H9 (cell line): ENCODE measurements around the gene LEPR. TPM values are rescaled to one million over a fixed set of nuclear protein-coding genes. Genes with fewer than 3 reads are reported as not detected.
A peak's percentile ranks its signal among the peaks of the same experiment; 100 is the strongest.

Source experiments
- DNase-seq: peaks from one replicate; pipeline ENCODE4 v3.0.0-alpha.2; 2017
- H2AFZ ChIP-seq: one replicate; pipeline ENCODE4 v1.6.1; 2013; ENCODE audit warnings: mild to moderate bottlenecking, low read length, control low read depth, moderate library complexity
- H2AK5ac ChIP-seq: 2 replicates; pipeline ENCODE4 v1.6.1; 2013; ENCODE audit warnings: low read length, control low read depth, mixed read lengths; ENCODE audit not compliant: insufficient read length
- H2BK120ac ChIP-seq: one replicate; pipeline ENCODE4 v1.6.1; 2013; ENCODE audit warnings: low read depth, mild to moderate bottlenecking, low read length, control low read depth, inconsistent platforms; ENCODE audit not compliant: poor library complexity, severe bottlenecking
- H2BK12ac ChIP-seq: 2 replicates; pipeline ENCODE4 v1.6.1; 2013; ENCODE audit warnings: low read length, control low read depth, mixed read lengths, low read depth; ENCODE audit not compliant: insufficient read length
- H2BK15ac ChIP-seq: 2 replicates; pipeline ENCODE4 v1.6.1; 2013; ENCODE audit warnings: low read depth, low read length, control low read depth
- H2BK20ac ChIP-seq: one replicate; pipeline ENCODE4 v1.6.1; 2013; ENCODE audit warnings: low read depth, mild to moderate bottlenecking, low read length, control low read depth, inconsistent platforms; ENCODE audit not compliant: poor library complexity, severe bottlenecking
- H2BK5ac ChIP-seq: 2 replicates; pipeline ENCODE4 v1.6.1; 2013; ENCODE audit warnings: low read length, control low read depth, mixed read lengths; ENCODE audit not compliant: insufficient read length
- H3K14ac ChIP-seq: 2 replicates; pipeline ENCODE4 v1.6.1; 2013; ENCODE audit warnings: low read length, control low read depth; ENCODE audit not compliant: insufficient read depth
- H3K18ac ChIP-seq: 2 replicates; pipeline ENCODE4 v1.6.1; 2013; ENCODE audit warnings: low read depth, mild to moderate bottlenecking, mixed read lengths, low read length, control low read depth; ENCODE audit not compliant: insufficient read length
- H3K23ac ChIP-seq: 2 replicates; pipeline ENCODE4 v1.6.1; 2013; ENCODE audit warnings: low read length, control low read depth, mixed read lengths, low read depth; ENCODE audit not compliant: insufficient read length
- H3K23me2 ChIP-seq: 2 replicates; pipeline ENCODE4 v1.6.1; 2013; ENCODE audit warnings: low read depth, mild to moderate bottlenecking, mixed read lengths, low read length, control low read depth; ENCODE audit not compliant: insufficient read length, poor library complexity, severe bottlenecking
- H3K27ac ChIP-seq: 2 replicates; pipeline ENCODE4 v1.5.1; 2013; ENCODE audit warnings: low read length, control low read depth, mixed read lengths, low read depth; ENCODE audit not compliant: insufficient read length
- H3K27me3 ChIP-seq: 2 replicates; pipeline ENCODE4 v1.6.1; 2013; ENCODE audit warnings: low read length, control low read depth, inconsistent platforms; ENCODE audit not compliant: insufficient read depth
- H3K4ac ChIP-seq: 2 replicates; pipeline ENCODE4 v1.6.1; 2013; ENCODE audit warnings: low read depth, mild to moderate bottlenecking, control low read depth, inconsistent platforms, low read length, moderate library complexity
- H3K4me1 ChIP-seq: 2 replicates; pipeline ENCODE4 v1.6.1; 2013; ENCODE audit warnings: low read length, control low read depth, inconsistent platforms; ENCODE audit not compliant: insufficient read depth
- H3K4me2 ChIP-seq: 2 replicates; pipeline ENCODE4 v1.6.1; 2013; ENCODE audit warnings: low read length, control low read depth, mixed read lengths; ENCODE audit not compliant: insufficient read length, insufficient read depth
- H3K56ac ChIP-seq: 2 replicates; pipeline ENCODE4 v1.6.1; 2013; ENCODE audit warnings: low read depth, mild to moderate bottlenecking, mixed read lengths, low read length, control low read depth; ENCODE audit not compliant: insufficient read length
- H3K79me1 ChIP-seq: 2 replicates; pipeline ENCODE4 v1.6.1; 2013; ENCODE audit warnings: low read depth, mild to moderate bottlenecking, moderate library complexity, low read length, control low read depth, inconsistent platforms; ENCODE audit not compliant: insufficient read depth, poor library complexity, severe bottlenecking
- H3K79me2 ChIP-seq: 2 replicates; pipeline ENCODE4 v1.6.1; 2013; ENCODE audit warnings: low read length, control low read depth, inconsistent platforms; ENCODE audit not compliant: insufficient read depth
- H3K9ac ChIP-seq: 2 replicates; pipeline ENCODE4 v1.6.1; 2013; ENCODE audit warnings: low read length, control low read depth, mixed read lengths; ENCODE audit not compliant: insufficient read length; ENCODE audit errors: extremely low read depth
- H3K9me3 ChIP-seq: one replicate; pipeline ENCODE4 v1.6.1; 2013; ENCODE audit warnings: low read depth, low read length, inconsistent platforms; ENCODE audit not compliant: control insufficient read depth
- H3T11ph ChIP-seq: one replicate; pipeline ENCODE4 v1.6.1; 2013; ENCODE audit warnings: mild to moderate bottlenecking, low read length, control low read depth, inconsistent platforms
- H4K20me1 ChIP-seq: one replicate; pipeline ENCODE4 v1.6.1; 2013; ENCODE audit not compliant: control insufficient read depth, insufficient read length, insufficient read depth
- H4K5ac ChIP-seq: 2 replicates; pipeline ENCODE4 v1.6.1; 2013; ENCODE audit warnings: low read depth, mild to moderate bottlenecking, mixed read lengths, low read length, control low read depth; ENCODE audit not compliant: insufficient read length
- H4K8ac ChIP-seq: replicated peaks from 2 replicates; pipeline ENCODE4 v1.6.1; 2013; ENCODE audit warnings: low read length, control low read depth, mixed read lengths, low read depth; ENCODE audit not compliant: insufficient read length
- H4K91ac ChIP-seq: 2 replicates; pipeline ENCODE4 v1.6.1; 2013; ENCODE audit warnings: low read depth, mild to moderate bottlenecking, moderate library complexity, mixed read lengths, low read length, control low read depth; ENCODE audit not compliant: insufficient read length
- H3K27ac Mint-ChIP-seq, 3 experiments: 2 replicates in 2 of 3; 3 replicates in 1 of 3; pipeline ENCODE4 v1.8.0; 2020 to 2021; ENCODE audit warnings: mixed read lengths in 3 of 3, mild to moderate bottlenecking in 1 of 3, moderate library complexity in 1 of 3
- H3K27me3 Mint-ChIP-seq: 2 replicates; pipeline ENCODE4 v1.8.0; 2021; ENCODE audit warnings: low read depth, mild to moderate bottlenecking, moderate library complexity, mixed read lengths
- H3K36me3 Mint-ChIP-seq, 3 experiments: 2 replicates in 2 of 3; 3 replicates in 1 of 3; pipeline ENCODE4 v1.8.0; 2020 to 2021; ENCODE audit warnings: low read depth in 3 of 3, mixed read lengths in 3 of 3; ENCODE audit not compliant: insufficient read depth in 1 of 3
- H3K4me1 Mint-ChIP-seq, 2 experiments: 2 replicates each; pipeline ENCODE4 v1.8.0; 2020; ENCODE audit warnings: mixed read lengths in 2 of 2
- H3K4me3 Mint-ChIP-seq, 2 experiments: 2 replicates in 1 of 2; 3 replicates in 1 of 2; pipeline ENCODE4 v1.8.0; 2020 to 2021; ENCODE audit warnings: mild to moderate bottlenecking in 2 of 2, mixed read lengths in 2 of 2, moderate library complexity in 1 of 2
- H3K9me3 Mint-ChIP-seq, 2 experiments: 2 replicates in 1 of 2; 3 replicates in 1 of 2; pipeline ENCODE4 v1.8.0; 2020; ENCODE audit warnings: mild to moderate bottlenecking in 2 of 2, mixed read lengths in 2 of 2, moderate library complexity in 1 of 2
- WGBS: extraction: QIAGEN DNeasy Blood & Tissue Kit; methylation state at CpG from one replicate; pipeline ENCODE4 v1.1.7; 2013; ENCODE audit warnings: missing lambda C conversion rate, low lambda C conversion rate, mixed read lengths; ENCODE audit not compliant: insufficient read length; ENCODE audit errors: extremely low coverage; 5-methylcytosine and 5-hydroxymethylcytosine counted together
- total RNA-seq: library from RNA; stranded (reverse); gene quantifications from 2 replicates; pipeline ENCODE4 v1.2.1, GENCODE V29; 2021
- TF ChIP-seq, protein P1 (sequence below): fragments of 200-600 bp; sonication (generic); conservative IDR thresholded peaks from 3 replicates; pipeline ENCODE4 v1.8.0; 2021; ENCODE audit warnings: antibody characterized with exemption, mild to moderate bottlenecking

Gene LEPR
- total RNA-seq, 1 experiment from 2014 or later: 3.3 TPM

DNA sequence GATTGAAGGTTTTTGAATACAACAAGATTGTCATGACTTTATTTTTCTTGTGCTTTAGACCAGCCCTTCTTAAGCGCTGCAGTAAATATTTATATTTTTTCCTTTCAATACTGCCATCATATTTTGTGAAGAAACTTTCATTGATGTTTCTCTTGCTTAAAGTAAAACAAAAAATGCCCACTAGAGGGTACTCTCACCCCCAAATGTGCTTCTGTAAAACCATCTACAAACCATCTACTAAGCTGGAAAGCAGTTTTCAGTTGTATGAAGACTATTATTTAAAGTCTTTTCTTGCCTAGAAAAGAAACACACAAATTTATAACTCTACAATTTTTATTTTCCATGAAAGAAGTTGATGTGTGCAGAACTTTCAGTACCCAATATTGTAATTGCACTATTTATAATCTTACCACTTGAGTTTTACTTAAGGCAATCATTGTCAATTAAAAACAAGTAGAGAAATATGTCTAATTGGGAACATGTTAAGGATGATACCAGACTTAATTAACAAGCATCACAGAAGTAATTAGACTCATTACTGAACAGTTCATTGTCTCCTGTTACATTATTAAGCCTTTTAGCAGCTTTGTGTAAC lies 10.7 kb downstream of the LEPR start:
- no peaks in the 10 kb centered on the region for H4K20me1 ChIP-seq
- DNase-seq: no peak
- H4K5ac ChIP-seq: no peak overlapping the region
- no peak overlapping the region for H2BK20ac ChIP-seq
- no peak overlapping the region for H2BK120ac ChIP-seq
- no peak overlapping the region for H2BK12ac ChIP-seq
- H2AK5ac ChIP-seq: no peak overlapping the region
- peaks cover 3 to 38% (median 26%) of the 10 kb centered on the region in 3 experiments; a peak in 5 of 7 replicates for H3K36me3 Mint-ChIP-seq
- no peak overlapping the region for H4K91ac ChIP-seq
- H3K4me3 Mint-ChIP-seq: no peak overlapping the region
- H3K79me2 ChIP-seq: no peaks in the 10 kb centered on the region; the same call in 1 of the 2 replicates
- H3K27ac Mint-ChIP-seq: peak overlapping the region in 2 of 3 experiments; percentile 6 to 53; a peak in 2 of 7 replicates
- H3T11ph ChIP-seq: no peak overlapping the region
- no peak overlapping the region for H2AFZ ChIP-seq
- no CpG with 5 or more reads among the region's 1 CpG for WGBS
- H3K23ac ChIP-seq: no peak overlapping the region
- no peaks in the 10 kb centered on the region for H3K79me1 ChIP-seq
- TF ChIP-seq, protein P1, sequence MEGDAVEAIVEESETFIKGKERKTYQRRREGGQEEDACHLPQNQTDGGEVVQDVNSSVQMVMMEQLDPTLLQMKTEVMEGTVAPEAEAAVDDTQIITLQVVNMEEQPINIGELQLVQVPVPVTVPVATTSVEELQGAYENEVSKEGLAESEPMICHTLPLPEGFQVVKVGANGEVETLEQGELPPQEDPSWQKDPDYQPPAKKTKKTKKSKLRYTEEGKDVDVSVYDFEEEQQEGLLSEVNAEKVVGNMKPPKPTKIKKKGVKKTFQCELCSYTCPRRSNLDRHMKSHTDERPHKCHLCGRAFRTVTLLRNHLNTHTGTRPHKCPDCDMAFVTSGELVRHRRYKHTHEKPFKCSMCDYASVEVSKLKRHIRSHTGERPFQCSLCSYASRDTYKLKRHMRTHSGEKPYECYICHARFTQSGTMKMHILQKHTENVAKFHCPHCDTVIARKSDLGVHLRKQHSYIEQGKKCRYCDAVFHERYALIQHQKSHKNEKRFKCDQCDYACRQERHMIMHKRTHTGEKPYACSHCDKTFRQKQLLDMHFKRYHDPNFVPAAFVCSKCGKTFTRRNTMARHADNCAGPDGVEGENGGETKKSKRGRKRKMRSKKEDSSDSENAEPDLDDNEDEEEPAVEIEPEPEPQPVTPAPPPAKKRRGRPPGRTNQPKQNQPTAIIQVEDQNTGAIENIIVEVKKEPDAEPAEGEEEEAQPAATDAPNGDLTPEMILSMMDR: peak; percentile 79
- H3K9ac ChIP-seq: no peak overlapping the region
- H3K9me3 Mint-ChIP-seq: no peaks in the 10 kb centered on the region
- no peak overlapping the region for H3K4me2 ChIP-seq
- H3K27ac ChIP-seq: no peak overlapping the region
- no peak overlapping the region for H2BK5ac ChIP-seq
- H3K27me3 ChIP-seq: no peaks in the 10 kb centered on the region
- no peak overlapping the region for H4K8ac ChIP-seq
- H3K9me3 ChIP-seq: no peaks in the 10 kb centered on the region
- H3K4ac ChIP-seq: no peak overlapping the region
- H3K18ac ChIP-seq: no peak overlapping the region
- peaks cover 2% of the 10 kb centered on the region; the same call in 1 of the 2 replicates for H3K4me1 ChIP-seq
- H3K56ac ChIP-seq: no peak overlapping the region
- H3K4me1 Mint-ChIP-seq: peaks cover 45 to 49% of the 10 kb centered on the region in 2 experiments
- H2BK15ac ChIP-seq: no peak overlapping the region
- no peaks in the 10 kb centered on the region for H3K27me3 Mint-ChIP-seq
- no peak overlapping the region for H3K14ac ChIP-seq
- H3K23me2 ChIP-seq: no peaks in the 10 kb centered on the region
